ENCODE results near the gene REL. TPM values are rescaled to one million over a fixed set of nuclear protein-coding genes. Genes with fewer than 3 reads are reported as not detected.

The REL gene
- total RNA-seq, 2 donors from 2014 or later: 11.1 to 31.5 TPM

- no peaks in the 10 kb centered on the region for H3K27me3 ChIP-seq
- TF ChIP-seq CTCF (IDR thresholded peaks at IDR 0.05): no peak
- no peak for DNase-seq
- no peak overlapping the region for H3K4me3 ChIP-seq
- no peak overlapping the region for H3K9ac ChIP-seq (ENCODE audit: low read depth in 2 of 2, low read length in 2 of 2)
- no peaks in the 10 kb centered on the region for H3K9me3 ChIP-seq
- intact Hi-C loops (cut with DNase I): no loop called here
- H3K36me3 ChIP-seq: no peaks in the 10 kb centered on the region
- no peak overlapping the region for H3K27ac ChIP-seq
- no peaks in the 10 kb centered on the region for H3K4me1 ChIP-seq
Observed at GRCh38 chr2:60844105-60844504, 37.3 kb upstream of the REL start.

GRCh38 chr2:60847854-60848253 is 33.5 kb upstream of the REL start:
- Histone ChIP-seq H3K27me3 (no peaks in the 10 kb centered on the region), H3K9me3 (no peaks in the 10 kb centered on the region)
- intact Hi-C loops (cut with DNase I): no loop called here

GRCh38 chr2:60849187-60849586 is 32.2 kb upstream of the REL start:
- no peaks in the 10 kb centered on the region for H3K4me1 ChIP-seq
- no peaks in the 10 kb centered on the region for H3K9me3 ChIP-seq
- no peak overlapping the region for H3K9ac ChIP-seq (ENCODE audit: low read depth in 2 of 2, low read length in 2 of 2)
- H3K27ac ChIP-seq: no peak overlapping the region
- no peak for TF ChIP-seq CTCF (IDR thresholded peaks at IDR 0.05)
- intact Hi-C loops (cut with DNase I): no loop called here
- no peak for DNase-seq
- H3K27me3 ChIP-seq: no peaks in the 10 kb centered on the region
- H3K4me3 ChIP-seq: no peak overlapping the region
- H3K36me3 ChIP-seq: no peaks in the 10 kb centered on the region

More at GRCh38 chr2:60847854-60848253, 33.5 kb upstream of the REL start:
- no peaks in the 10 kb centered on the region for H3K36me3 ChIP-seq
- DNase-seq: no peak
- H3K4me3 ChIP-seq: no peak overlapping the region
- H3K9ac ChIP-seq (ENCODE audit: low read depth in 2 of 2, low read length in 2 of 2): no peak overlapping the region
- H3K27ac ChIP-seq: no peak overlapping the region
- H3K4me1 ChIP-seq: no peaks in the 10 kb centered on the region
- TF ChIP-seq CTCF (IDR thresholded peaks at IDR 0.05): no peak

- TF ChIP-seq CTCF (IDR thresholded peaks at IDR 0.05): no peak
- DNase-seq: no peak
- intact Hi-C loops (cut with DNase I): no loop called here
- H3K9me3 ChIP-seq: no peaks in the 10 kb centered on the region
- H3K4me1 ChIP-seq: no peaks in the 10 kb centered on the region
- H3K27ac ChIP-seq: no peak overlapping the region
- H3K36me3 ChIP-seq: no peaks in the 10 kb centered on the region
- no peaks in the 10 kb centered on the region for H3K27me3 ChIP-seq
- H3K9ac ChIP-seq (ENCODE audit: low read depth in 2 of 2, low read length in 2 of 2): no peak overlapping the region
- H3K4me3 ChIP-seq: no peak overlapping the region
Observed at GRCh38 chr2:60852282-60852860, 29.0 kb upstream of the REL start.

GRCh38 chr2:60853531-60853930 is 27.8 kb upstream of the REL start:
- intact Hi-C loops (cut with DNase I): no loop called here
- H3K4me3 ChIP-seq: no peak overlapping the region
- no peak overlapping the region for H3K27ac ChIP-seq
- no peaks in the 10 kb centered on the region for H3K4me1 ChIP-seq
- no peak overlapping the region for H3K9ac ChIP-seq (ENCODE audit: low read depth in 2 of 2, low read length in 2 of 2)
- TF ChIP-seq CTCF (IDR thresholded peaks at IDR 0.05): no peak
- no peaks in the 10 kb centered on the region for H3K9me3 ChIP-seq
- H3K27me3 ChIP-seq: no peaks in the 10 kb centered on the region
- no peak for DNase-seq
- no peaks in the 10 kb centered on the region for H3K36me3 ChIP-seq

Measured in colonic mucosa (tissue), 4 donors.